ENCODE results near the gene KLF18. TPM values are rescaled to one million over a fixed set of nuclear protein-coding genes. Genes with fewer than 3 reads are reported as not detected.

The KLF18 gene
- total RNA-seq, 1 experiment from 2014 or later: not detected

DNA sequence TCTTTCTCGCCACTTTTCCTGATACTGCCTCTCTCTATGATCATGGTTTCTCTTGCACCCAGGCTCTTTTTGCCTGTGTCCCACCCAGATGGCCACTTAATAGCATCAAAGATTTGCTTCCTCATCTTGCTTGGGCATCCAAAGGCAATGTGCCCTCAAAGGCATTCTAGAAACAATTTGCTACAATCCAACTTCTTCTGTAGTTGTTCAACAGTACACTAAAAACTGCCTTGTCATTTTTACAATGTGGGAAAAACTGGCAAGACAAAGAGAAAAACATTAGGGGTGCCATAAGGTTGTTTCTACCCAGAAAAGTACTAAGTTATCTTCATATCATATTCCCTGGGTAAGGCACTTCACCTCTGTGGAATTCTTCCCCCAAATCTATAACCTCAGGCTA lies 16.5 kb upstream of the KLF18 start:
- no peak overlapping the region for H3K4me3 Mint-ChIP-seq (ENCODE audit: unreplicated experiment)
- no peaks in the 10 kb centered on the region for H3K4me1 Mint-ChIP-seq (ENCODE audit: low read depth, unreplicated experiment)
- DNase-seq: no peak
- ChIA-PET POLR2A (no interaction called here), CTCF (no interaction called here)
- Histone ChIP-seq H3K4me1 (no peaks in the 10 kb centered on the region; the same call in 1 of the 2 replicates), H3K4me3 (ENCODE audit: low read depth, low read length) (no peak overlapping the region), H3K9me3 (no peaks in the 10 kb centered on the region), H3K36me3 (ENCODE audit: control insufficient read depth, insufficient read depth, low read length) (no peaks in the 10 kb centered on the region), H3K27me3 (replicated peaks; ENCODE audit: control insufficient read depth, insufficient read depth, low read length) (no peaks in the 10 kb centered on the region)
- TF ChIP-seq, protein P1, sequence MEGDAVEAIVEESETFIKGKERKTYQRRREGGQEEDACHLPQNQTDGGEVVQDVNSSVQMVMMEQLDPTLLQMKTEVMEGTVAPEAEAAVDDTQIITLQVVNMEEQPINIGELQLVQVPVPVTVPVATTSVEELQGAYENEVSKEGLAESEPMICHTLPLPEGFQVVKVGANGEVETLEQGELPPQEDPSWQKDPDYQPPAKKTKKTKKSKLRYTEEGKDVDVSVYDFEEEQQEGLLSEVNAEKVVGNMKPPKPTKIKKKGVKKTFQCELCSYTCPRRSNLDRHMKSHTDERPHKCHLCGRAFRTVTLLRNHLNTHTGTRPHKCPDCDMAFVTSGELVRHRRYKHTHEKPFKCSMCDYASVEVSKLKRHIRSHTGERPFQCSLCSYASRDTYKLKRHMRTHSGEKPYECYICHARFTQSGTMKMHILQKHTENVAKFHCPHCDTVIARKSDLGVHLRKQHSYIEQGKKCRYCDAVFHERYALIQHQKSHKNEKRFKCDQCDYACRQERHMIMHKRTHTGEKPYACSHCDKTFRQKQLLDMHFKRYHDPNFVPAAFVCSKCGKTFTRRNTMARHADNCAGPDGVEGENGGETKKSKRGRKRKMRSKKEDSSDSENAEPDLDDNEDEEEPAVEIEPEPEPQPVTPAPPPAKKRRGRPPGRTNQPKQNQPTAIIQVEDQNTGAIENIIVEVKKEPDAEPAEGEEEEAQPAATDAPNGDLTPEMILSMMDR (IDR thresholded peaks at IDR 0.05; ENCODE audit: insufficient read depth in 1 of 2, low read depth in 1 of 2, low read length in 1 of 2, severe bottlenecking in 1 of 2, unreplicated experiment in 1 of 2): no peak
- no TSS peak for BruUV-seq (replicated peaks)
- H3K36me3 Mint-ChIP-seq (ENCODE audit: insufficient read depth, unreplicated experiment): no peaks in the 10 kb centered on the region
- no peak overlapping the region for H3K27ac Mint-ChIP-seq (ENCODE audit: unreplicated experiment)
- no peaks in the 10 kb centered on the region for H3K9me3 Mint-ChIP-seq (ENCODE audit: unreplicated experiment)
- no peaks in the 10 kb centered on the region for H3K27me3 Mint-ChIP-seq (ENCODE audit: insufficient read depth, unreplicated experiment)
- intact Hi-C loops (cut with micrococcal nuclease; ENCODE audit: unreplicated experiment): no loop called here

DNA sequence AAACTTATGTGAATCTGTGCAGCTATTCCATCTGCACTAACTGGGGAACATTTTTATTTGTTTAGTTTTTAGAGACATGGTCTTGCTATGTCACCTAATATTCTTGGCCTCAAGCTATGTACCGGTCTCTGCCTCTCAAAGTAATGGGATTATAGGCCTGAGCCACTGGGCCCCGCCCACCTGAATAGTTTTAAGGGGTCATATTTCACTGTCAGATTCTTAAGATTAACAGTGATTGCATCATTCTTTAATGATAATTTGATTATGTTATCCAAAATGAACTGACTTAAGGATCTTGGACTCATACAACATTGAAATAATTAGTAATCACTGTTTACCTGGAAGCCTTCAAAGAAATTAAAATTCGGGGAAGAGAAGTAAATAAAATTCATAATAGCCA lies 12.6 kb upstream of the KLF18 start:
- POLR2A ChIA-PET: no interaction called here

DNA sequence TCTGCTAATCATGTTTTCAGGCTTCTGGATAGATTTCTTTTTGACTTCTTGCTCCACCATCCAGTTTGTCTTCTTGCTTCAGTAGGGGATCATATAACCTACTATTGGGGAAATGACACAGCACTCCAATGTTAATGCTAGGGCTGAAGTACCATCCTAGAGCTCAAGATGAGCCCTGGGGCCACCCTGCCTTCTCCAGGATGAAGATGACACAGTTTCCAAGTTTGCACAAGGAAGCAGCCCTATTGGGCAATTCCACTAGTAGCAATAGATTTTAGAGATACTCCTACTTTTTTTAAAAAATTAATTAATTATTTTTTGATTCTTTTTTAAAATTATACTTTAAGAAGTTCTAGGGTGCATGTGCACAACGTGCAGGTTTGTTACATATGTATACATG lies 11.3 kb upstream of the KLF18 start:
- Histone ChIP-seq H3K4me1 (no peaks in the 10 kb centered on the region; the same call in 1 of the 2 replicates), H3K9me3 (no peaks in the 10 kb centered on the region), H3K27me3 (replicated peaks; ENCODE audit: control insufficient read depth, insufficient read depth, low read length) (no peaks in the 10 kb centered on the region), H3K36me3 (ENCODE audit: control insufficient read depth, insufficient read depth, low read length) (no peaks in the 10 kb centered on the region), H3K4me3 (ENCODE audit: low read depth, low read length) (no peak overlapping the region)
- Mint-ChIP-seq H3K27me3 (ENCODE audit: insufficient read depth, unreplicated experiment) (peaks cover 3% of the 10 kb centered on the region), H3K9me3 (ENCODE audit: unreplicated experiment) (peaks cover 4% of the 10 kb centered on the region), H3K27ac (ENCODE audit: unreplicated experiment) (no peak overlapping the region), H3K4me3 (ENCODE audit: unreplicated experiment) (no peak overlapping the region), H3K4me1 (ENCODE audit: low read depth, unreplicated experiment) (no peaks in the 10 kb centered on the region), H3K36me3 (ENCODE audit: insufficient read depth, unreplicated experiment) (no peaks in the 10 kb centered on the region)
- intact Hi-C loops (cut with micrococcal nuclease; ENCODE audit: unreplicated experiment): no loop called here
- CTCF ChIA-PET: no interaction called here
- POLR2A ChIA-PET: no interaction called here
- DNase-seq: no peak
- BruUV-seq (replicated peaks): no TSS peak
- TF ChIP-seq, protein P1 (IDR thresholded peaks at IDR 0.05; ENCODE audit: insufficient read depth in 1 of 2, low read depth in 1 of 2, low read length in 1 of 2, severe bottlenecking in 1 of 2, unreplicated experiment in 1 of 2): no peak

More for the DNA sequence above, 12.6 kb upstream of the KLF18 start:
- Mint-ChIP-seq H3K9me3 (ENCODE audit: unreplicated experiment) (no peaks in the 10 kb centered on the region), H3K36me3 (ENCODE audit: insufficient read depth, unreplicated experiment) (no peaks in the 10 kb centered on the region), H3K27ac (ENCODE audit: unreplicated experiment) (no peak overlapping the region), H3K4me1 (ENCODE audit: low read depth, unreplicated experiment) (no peaks in the 10 kb centered on the region), H3K4me3 (ENCODE audit: unreplicated experiment) (no peak overlapping the region), H3K27me3 (ENCODE audit: insufficient read depth, unreplicated experiment) (peaks cover 3% of the 10 kb centered on the region)
- DNase-seq: peak in 1 of 2 experiments; percentile 5
- no TSS peak for BruUV-seq (replicated peaks)
- H3K4me3 ChIP-seq (ENCODE audit: low read depth, low read length): no peak overlapping the region
- no peaks in the 10 kb centered on the region for H3K27me3 ChIP-seq (replicated peaks; ENCODE audit: control insufficient read depth, insufficient read depth, low read length)
- TF ChIP-seq, protein P1 (IDR thresholded peaks at IDR 0.05; ENCODE audit: insufficient read depth in 1 of 2, low read depth in 1 of 2, low read length in 1 of 2, severe bottlenecking in 1 of 2, unreplicated experiment in 1 of 2): no peak
- intact Hi-C loops (cut with micrococcal nuclease; ENCODE audit: unreplicated experiment): no loop called here
- CTCF ChIA-PET: no interaction called here
- H3K4me1 ChIP-seq: no peaks in the 10 kb centered on the region; the same call in 1 of the 2 replicates
- no peaks in the 10 kb centered on the region for H3K9me3 ChIP-seq
- no peaks in the 10 kb centered on the region for H3K36me3 ChIP-seq (ENCODE audit: control insufficient read depth, insufficient read depth, low read length)

Measured in Caco-2 (cell line).